Measurements from ENCODE around the gene HAP1.

GRCh38 chr17:41769985-41770384 lies 35.5 kb upstream of the HAP1 start:
- no peak for TF ChIP-seq EZH2 (IDR thresholded peaks at IDR 0.05; ENCODE audit: low read length, missing control alignments)
- TF ChIP-seq CTCF (conservative IDR thresholded peaks at IDR 0.05 in 1 of 2, IDR thresholded peaks at IDR 0.05 in 1 of 2; ENCODE audit: low read depth in 1 of 2, low read length in 2 of 2), result no peak

All from fibroblast of lung (primary cell).